K562 (cell line): Measurements from ENCODE around the gene RNF31. TPM values are rescaled to one million over a fixed set of nuclear protein-coding genes. Genes with fewer than 3 reads are reported as not detected.

ENCODE experiments used
- BCOR ChIP-seq: fragments of 450-650 bp; IDR thresholded peaks from 2 replicates; pipeline ENCODE4 v1.6.1; 2016
- FOXK1 ChIP-seq: sonication (generic); formaldehyde crosslinking; IDR thresholded peaks from 2 replicates; pipeline ENCODE4 v1.8.0; 2022; ENCODE audit warnings: missing genetic modification reagents, mild to moderate bottlenecking, borderline replicate concordance
- IRF9 ChIP-seq: fragments of 450-650 bp; IDR thresholded peaks from 2 replicates; pipeline ENCODE4 v1.6.1; 2016; ENCODE audit warnings: missing biosample characterization, missing genetic modification characterization
- MAFF ChIP-seq: IDR thresholded peaks from 2 replicates; pipeline ENCODE4 v1.6.1; 2012; ENCODE audit warnings: low read length, improper control_type of control experiment
- MEF2A ChIP-seq: IDR thresholded peaks from 2 replicates; pipeline ENCODE4 v1.6.1; 2011; ENCODE audit warnings: low read depth, mild to moderate bottlenecking, low read length, moderate library complexity; ENCODE audit not compliant: control insufficient read depth
- MYC ChIP-seq, 2 experiments: fragments of 250-450 bp in 1 of 2; sonication (Bioruptor Pico) in 1 of 2; IDR thresholded peaks; 2 replicates each; pipeline versions ENCODE4 v1.5.1 to v1.6.1; 2012 to 2021; ENCODE audit warnings: low read depth in 2 of 2, borderline replicate concordance in 1 of 2, improper control_type of control experiment in 1 of 2, low read length in 1 of 2, mild to moderate bottlenecking in 1 of 2, moderate library complexity in 1 of 2
- PHB2 ChIP-seq: fragments of 450-650 bp; IDR thresholded peaks from 2 replicates; pipeline ENCODE4 v1.6.1; 2017; ENCODE audit warnings: low read depth
- POLR2H ChIP-seq: IDR thresholded peaks from 2 replicates; pipeline ENCODE4 v1.6.1; 2016; ENCODE audit warnings: missing genetic modification characterization, low read depth, mild to moderate bottlenecking, control low read depth, missing compliant biosample characterization, moderate library complexity
- RAD21 ChIP-seq, 2 experiments: fragments of 250-450 bp in 1 of 2; fragments of 450-650 bp in 1 of 2; sonication (Bioruptor Pico) in 1 of 2; formaldehyde crosslinking in 1 of 2; IDR thresholded peaks in 1 of 2; conservative IDR thresholded peaks in 1 of 2; 2 replicates each; pipeline versions ENCODE4 v1.4.0 to v1.8.0; 2020 to 2022; ENCODE audit warnings: mild to moderate bottlenecking in 2 of 2, moderate library complexity in 1 of 2
- SNAPC5 ChIP-seq: fragments of 250-450 bp; sonication (Bioruptor Pico); IDR thresholded peaks from 2 replicates; pipeline ENCODE4 v1.8.0; 2021; ENCODE audit warnings: moderate library complexity, mild to moderate bottlenecking, inconsistent platforms
- SUPT5H ChIP-seq: fragments of 450-650 bp; IDR thresholded peaks from 2 replicates; pipeline ENCODE4 v1.6.1; 2016
- TBL1XR1 ChIP-seq, 2 experiments: IDR thresholded peaks; 2 replicates each; pipeline ENCODE4 v1.6.1; 2012; ENCODE audit warnings: improper control_type of control experiment in 2 of 2, low read length in 2 of 2, mild to moderate bottlenecking in 1 of 2
- THAP7 ChIP-seq: fragments of 250-450 bp; sonication (Bioruptor Pico); IDR thresholded peaks from 2 replicates; pipeline ENCODE4 v1.5.0; 2021
- YBX1 ChIP-seq: fragments of 450-650 bp; IDR thresholded peaks from 2 replicates; pipeline ENCODE4 v1.7.1; 2016; ENCODE audit warnings: mild to moderate bottlenecking
- ZNF282 ChIP-seq: sonication (generic); formaldehyde crosslinking; IDR thresholded peaks from 2 replicates; pipeline ENCODE4 v1.8.1; 2023; ENCODE audit warnings: missing genetic modification reagents
- ZNF785 ChIP-seq: fragments of 250-450 bp; sonication (Bioruptor Pico); IDR thresholded peaks from 2 replicates; pipeline ENCODE4 v1.4.0; 2020; ENCODE audit warnings: mild to moderate bottlenecking
- polyA plus RNA-seq, 8 experiments: library from polyadenylated mRNA; depleted of rRNA in 4 of 8; stranded (reverse) in 5 of 8; unstranded in 3 of 8; fragments of >200 nt; fragmentation: Nextera tagmentation in 2 of 8; fragmentation: Illumina TruSeq in 1 of 8; extraction: Ambion mirVana in 2 of 8; extraction: Trizol in 1 of 8; gene quantifications; 2 replicates each; pipeline versions ENCODE4 v1.2.1 to v1.2.3, GENCODE V29; 2011 to 2014; ENCODE audit warnings: inconsistent platforms in 1 of 8, missing spikeins in 1 of 8
- total RNA-seq, 7 experiments: library from RNA; depleted of rRNA in 6 of 7; stranded (reverse); fragments of >200 nt in 6 of 7; fragmentation: Illumina TruSeq in 2 of 7; extraction: Trizol in 2 of 7; gene quantifications; 2 replicates each; pipeline versions ENCODE4 v1.2.1 to v1.2.3, GENCODE V29; 2011 to 2021; ENCODE audit warnings: low replicate concordance in 1 of 7
- TF ChIP-seq, protein P1 (sequence below): fragments of 200-800 bp; sonication (Bioruptor generic); IDR thresholded peaks from 2 replicates; pipeline ENCODE4 v1.6.1; 2017; ENCODE audit warnings: missing genetic modification characterization, missing compliant biosample characterization
- TF ChIP-seq, protein P2 (sequence below): conservative IDR thresholded peaks from 2 replicates; pipeline ENCODE4 v1.6.1; 2011; ENCODE audit warnings: low read depth, mild to moderate bottlenecking, low read length; ENCODE audit not compliant: control insufficient read depth

The RNF31 gene
- total and polyA plus RNA-seq, 9 of the 15 experiments (the other 6 are each of a cell fraction or from before 2014, with no cell fraction given): 3.1 to 47.6 (median 19.1) TPM

DNA sequence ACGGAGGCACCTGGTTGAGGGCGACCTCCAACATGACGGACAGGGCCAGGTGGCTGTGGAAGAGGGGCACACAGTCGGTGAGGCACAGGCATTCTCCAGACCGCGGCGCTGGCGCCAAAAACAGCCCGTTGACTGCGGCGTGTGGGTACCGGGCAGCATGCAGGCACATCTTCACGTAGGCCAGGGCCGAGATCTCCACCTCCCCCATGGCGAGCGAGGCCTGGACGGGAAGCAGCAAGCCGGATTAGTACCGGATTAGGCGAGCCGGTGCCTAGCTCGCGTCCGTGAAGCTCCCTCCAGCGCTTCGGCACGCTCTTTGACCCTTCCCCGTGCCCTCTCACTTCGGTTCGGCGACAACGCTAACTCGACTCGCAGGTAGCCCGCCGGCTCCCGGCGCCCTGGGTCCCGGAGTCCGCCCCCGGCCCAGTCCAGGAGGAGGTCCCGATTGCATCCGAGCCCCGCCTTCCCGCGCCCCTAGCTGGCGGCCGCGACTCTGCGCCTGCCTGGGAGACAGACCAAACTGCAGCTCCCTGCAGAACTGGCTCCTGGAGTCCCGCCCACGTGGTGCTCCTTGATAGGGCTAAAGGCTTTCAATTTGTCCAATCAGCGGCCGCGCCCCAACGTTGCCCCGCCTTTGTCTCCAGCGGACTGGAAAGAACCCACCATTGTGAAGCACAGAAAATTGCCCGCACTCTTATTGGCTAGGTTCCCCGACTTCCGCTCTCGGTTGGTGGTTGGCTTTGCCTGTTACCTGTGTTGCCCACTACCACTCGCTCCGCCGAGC lies 6.0 kb upstream of the RNF31 start, which contains the start of gene EMC9 (continued):
- TF ChIP-seq, protein P1, sequence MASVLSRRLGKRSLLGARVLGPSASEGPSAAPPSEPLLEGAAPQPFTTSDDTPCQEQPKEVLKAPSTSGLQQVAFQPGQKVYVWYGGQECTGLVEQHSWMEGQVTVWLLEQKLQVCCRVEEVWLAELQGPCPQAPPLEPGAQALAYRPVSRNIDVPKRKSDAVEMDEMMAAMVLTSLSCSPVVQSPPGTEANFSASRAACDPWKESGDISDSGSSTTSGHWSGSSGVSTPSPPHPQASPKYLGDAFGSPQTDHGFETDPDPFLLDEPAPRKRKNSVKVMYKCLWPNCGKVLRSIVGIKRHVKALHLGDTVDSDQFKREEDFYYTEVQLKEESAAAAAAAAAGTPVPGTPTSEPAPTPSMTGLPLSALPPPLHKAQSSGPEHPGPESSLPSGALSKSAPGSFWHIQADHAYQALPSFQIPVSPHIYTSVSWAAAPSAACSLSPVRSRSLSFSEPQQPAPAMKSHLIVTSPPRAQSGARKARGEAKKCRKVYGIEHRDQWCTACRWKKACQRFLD (CRISPR knock-in tag): no peak
- TF ChIP-seq IRF9 (no peak), BCOR (no peak), RAD21 (CRISPR knock-in tag; conservative IDR thresholded peaks at IDR 0.05 in 1 of 2, IDR thresholded peaks at IDR 0.05 in 1 of 2) (no peak), ZNF282 (CRISPR knock-in tag) (no peak), THAP7 (CRISPR knock-in tag) (no peak), SUPT5H (peak; percentile 66), YBX1 (no peak), ZNF785 (CRISPR knock-in tag) (no peak), POLR2H (peak; percentile 58), FOXK1 (CRISPR knock-in tag) (no peak), SNAPC5 (no peak), MAFF (no peak), PHB2 (no peak), MEF2A (no peak), TBL1XR1 (IDR thresholded peaks at IDR 0.05; ENCODE audit: low read length in 2 of 2) (no peak), MYC (IDR thresholded peaks at IDR 0.05; ENCODE audit: low read depth, low read length) (peak; percentile 31; the same call in 1 of the 2 replicates), MYC (CRISPR knock-in tag; IDR thresholded peaks at IDR 0.05; ENCODE audit: borderline replicate concordance, low read depth) (no peak)
- TF ChIP-seq, protein P2, sequence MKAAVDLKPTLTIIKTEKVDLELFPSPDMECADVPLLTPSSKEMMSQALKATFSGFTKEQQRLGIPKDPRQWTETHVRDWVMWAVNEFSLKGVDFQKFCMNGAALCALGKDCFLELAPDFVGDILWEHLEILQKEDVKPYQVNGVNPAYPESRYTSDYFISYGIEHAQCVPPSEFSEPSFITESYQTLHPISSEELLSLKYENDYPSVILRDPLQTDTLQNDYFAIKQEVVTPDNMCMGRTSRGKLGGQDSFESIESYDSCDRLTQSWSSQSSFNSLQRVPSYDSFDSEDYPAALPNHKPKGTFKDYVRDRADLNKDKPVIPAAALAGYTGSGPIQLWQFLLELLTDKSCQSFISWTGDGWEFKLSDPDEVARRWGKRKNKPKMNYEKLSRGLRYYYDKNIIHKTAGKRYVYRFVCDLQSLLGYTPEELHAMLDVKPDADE: peak; percentile 70; the same call in 1 of the 2 replicates
